ENCODE measurements around the gene PDLIM3.
A peak's percentile ranks its signal among the peaks of the same experiment; 100 is the strongest.

PDLIM3 gene

GRCh38 chr4:185573651-185574199 lies 38.4 kb upstream of the PDLIM3 start:
- Histone ChIP-seq H3K4me3 (ENCODE audit: low read length in 2 of 2) (no peak overlapping the region), H3K23ac (ENCODE audit: low read depth, low read length, poor library complexity) (no peak overlapping the region), H2BK5ac (ENCODE audit: low read length) (peak overlapping the region; percentile 76), H3K36me3 (replicated peaks in 1 of 2; ENCODE audit: control insufficient read depth in 2 of 2, insufficient read depth in 2 of 2, low read length in 2 of 2) (no peaks in the 10 kb centered on the region), H2AK5ac (ENCODE audit: low read depth, low read length) (no peak overlapping the region), H3K18ac (ENCODE audit: low read length) (peak overlapping the region; percentile 90), H2AFZ (ENCODE audit: low read length) (peak overlapping the region; percentile 77), H3K4ac (ENCODE audit: low read length) (no peak overlapping the region), H3K14ac (ENCODE audit: low read length) (no peak overlapping the region), H4K91ac (ENCODE audit: low read depth, low read length, poor library complexity) (no peak overlapping the region), H3K27ac (replicated peaks; ENCODE audit: low read length) (no peak overlapping the region), H2BK15ac (ENCODE audit: low read length) (peak overlapping the region; percentile 32), H4K8ac (ENCODE audit: low read depth, low read length) (no peak overlapping the region), H3K9me3 (replicated peaks in 1 of 2; ENCODE audit: control insufficient read depth in 2 of 2, insufficient read depth in 1 of 2, low read depth in 1 of 2, low read length in 2 of 2) (no peaks in the 10 kb centered on the region), H3K4me2 (ENCODE audit: insufficient read depth, low read length, poor library complexity, severe bottlenecking) (no peak overlapping the region), H3K4me1 (ENCODE audit: control insufficient read depth in 2 of 2, insufficient read depth in 1 of 2, low read depth in 1 of 2, low read length in 2 of 2) (peaks cover 5% of the 10 kb centered on the region in 2 donors), H2BK120ac (ENCODE audit: low read depth, low read length) (no peak overlapping the region), H3K27me3 (ENCODE audit: control insufficient read depth in 3 of 3, insufficient read depth in 3 of 3, low read depth in 1 of 3, low read length in 3 of 3) (no peaks in the 10 kb centered on the region), H3K9ac (ENCODE audit: low read depth, low read length, poor library complexity) (peak overlapping the region; percentile 64), H2BK12ac (ENCODE audit: low read length) (no peak overlapping the region), H3K79me1 (ENCODE audit: low read depth, low read length) (no peaks in the 10 kb centered on the region)
- no peak for DNase-seq (ENCODE audit: low spot score)
- WGBS, 2 donors (ENCODE audit: extremely low coverage in 2 of 2, insufficient read length in 2 of 2, insufficient replicate concordance in 1 of 2) = no CpG with 5 or more reads among the region's 10 CpGs

- no peak overlapping the region for H2BK15ac ChIP-seq (ENCODE audit: low read length)
- DNase-seq (ENCODE audit: low spot score) = no peak
- peak overlapping the region; percentile 57 for H2AFZ ChIP-seq (ENCODE audit: low read length)
- H3K4me3 ChIP-seq (ENCODE audit: low read length in 2 of 2) = no peak overlapping the region
- H3K27ac ChIP-seq (replicated peaks; ENCODE audit: low read length) = no peak overlapping the region
- no peak overlapping the region for H2BK12ac ChIP-seq (ENCODE audit: low read length)
- peaks cover 5 to 11% of the 10 kb centered on the region in 2 donors for H3K4me1 ChIP-seq (ENCODE audit: control insufficient read depth in 2 of 2, insufficient read depth in 1 of 2, low read depth in 1 of 2, low read length in 2 of 2)
- no peaks in the 10 kb centered on the region for H3K27me3 ChIP-seq (ENCODE audit: control insufficient read depth in 3 of 3, insufficient read depth in 3 of 3, low read depth in 1 of 3, low read length in 3 of 3)
- peaks cover 2% of the 10 kb centered on the region in 2 donors for H3K9me3 ChIP-seq (replicated peaks in 1 of 2; ENCODE audit: control insufficient read depth in 2 of 2, insufficient read depth in 1 of 2, low read depth in 1 of 2, low read length in 2 of 2)
- no peaks in the 10 kb centered on the region for H3K36me3 ChIP-seq (replicated peaks in 1 of 2; ENCODE audit: control insufficient read depth in 2 of 2, insufficient read depth in 2 of 2, low read length in 2 of 2)
- H3K4ac ChIP-seq (ENCODE audit: low read length) = no peak overlapping the region
- no peak overlapping the region for H4K8ac ChIP-seq (ENCODE audit: low read depth, low read length)
- no peak overlapping the region for H3K9ac ChIP-seq (ENCODE audit: low read depth, low read length, poor library complexity)
- H2AK5ac ChIP-seq (ENCODE audit: low read depth, low read length) = no peak overlapping the region
- H3K23ac ChIP-seq (ENCODE audit: low read depth, low read length, poor library complexity) = no peak overlapping the region
- no peak overlapping the region for H4K91ac ChIP-seq (ENCODE audit: low read depth, low read length, poor library complexity)
- WGBS, 2 donors (ENCODE audit: extremely low coverage in 2 of 2, insufficient read length in 2 of 2, insufficient replicate concordance in 1 of 2) = no CpG with 5 or more reads among the region's 3 CpGs
- no peak overlapping the region for H2BK120ac ChIP-seq (ENCODE audit: low read depth, low read length)
- H2BK5ac ChIP-seq (ENCODE audit: low read length) = no peak overlapping the region
- no peak overlapping the region for H3K4me2 ChIP-seq (ENCODE audit: insufficient read depth, low read length, poor library complexity, severe bottlenecking)
- no peak overlapping the region for H3K18ac ChIP-seq (ENCODE audit: low read length)
- no peaks in the 10 kb centered on the region for H3K79me1 ChIP-seq (ENCODE audit: low read depth, low read length)
- no peak overlapping the region for H3K14ac ChIP-seq (ENCODE audit: low read length)
These were observed 35.4 kb upstream of the PDLIM3 start for GRCh38 chr4:185570727-185571126.

GRCh38 chr4:185567381-185568376 lies 32.4 kb upstream of the PDLIM3 start:
- H2BK15ac ChIP-seq (ENCODE audit: low read length) = no peak overlapping the region
- peak overlapping the region; percentile 73 for H2AFZ ChIP-seq (ENCODE audit: low read length)
- H3K4me2 ChIP-seq (ENCODE audit: insufficient read depth, low read length, poor library complexity, severe bottlenecking) = no peak overlapping the region
- H3K27me3 ChIP-seq (ENCODE audit: control insufficient read depth in 3 of 3, insufficient read depth in 3 of 3, low read depth in 1 of 3, low read length in 3 of 3) = no peaks in the 10 kb centered on the region
- no peak overlapping the region for H2AK5ac ChIP-seq (ENCODE audit: low read depth, low read length)
- H4K91ac ChIP-seq (ENCODE audit: low read depth, low read length, poor library complexity) = no peak overlapping the region
- WGBS, 2 donors (ENCODE audit: extremely low coverage in 2 of 2, insufficient read length in 2 of 2, insufficient replicate concordance in 1 of 2) = no CpG with 5 or more reads among the region's 21 CpGs
- H3K4me1 ChIP-seq (ENCODE audit: control insufficient read depth in 2 of 2, insufficient read depth in 1 of 2, low read depth in 1 of 2, low read length in 2 of 2) = peaks cover 1 to 6% of the 10 kb centered on the region in 2 donors
- no peak overlapping the region for H2BK5ac ChIP-seq (ENCODE audit: low read length)
- H3K79me1 ChIP-seq (ENCODE audit: low read depth, low read length) = no peaks in the 10 kb centered on the region
- H4K8ac ChIP-seq (ENCODE audit: low read depth, low read length) = no peak overlapping the region
- no peak overlapping the region for H3K4me3 ChIP-seq (ENCODE audit: low read length in 2 of 2)
- DNase-seq (ENCODE audit: low spot score) = no peak
- no peak overlapping the region for H3K14ac ChIP-seq (ENCODE audit: low read length)
- H2BK120ac ChIP-seq (ENCODE audit: low read depth, low read length) = no peak overlapping the region
- no peak overlapping the region for H3K9ac ChIP-seq (ENCODE audit: low read depth, low read length, poor library complexity)
- no peak overlapping the region for H3K27ac ChIP-seq (replicated peaks; ENCODE audit: low read length)
- H3K4ac ChIP-seq (ENCODE audit: low read length) = no peak overlapping the region
- no peak overlapping the region for H3K18ac ChIP-seq (ENCODE audit: low read length)
- H3K36me3 ChIP-seq (replicated peaks in 1 of 2; ENCODE audit: control insufficient read depth in 2 of 2, insufficient read depth in 2 of 2, low read length in 2 of 2) = no peaks in the 10 kb centered on the region
- H2BK12ac ChIP-seq (ENCODE audit: low read length) = no peak overlapping the region
- H3K23ac ChIP-seq (ENCODE audit: low read depth, low read length, poor library complexity) = no peak overlapping the region
- peaks cover 5 to 6% of the 10 kb centered on the region in 2 donors for H3K9me3 ChIP-seq (replicated peaks in 1 of 2; ENCODE audit: control insufficient read depth in 2 of 2, insufficient read depth in 1 of 2, low read depth in 1 of 2, low read length in 2 of 2)

GRCh38 chr4:185566972-185567371 lies 31.7 kb upstream of the PDLIM3 start:
- no peak overlapping the region for H3K18ac ChIP-seq (ENCODE audit: low read length)
- H3K9me3 ChIP-seq (replicated peaks in 1 of 2; ENCODE audit: control insufficient read depth in 2 of 2, insufficient read depth in 1 of 2, low read depth in 1 of 2, low read length in 2 of 2) = peaks cover 5 to 6% of the 10 kb centered on the region in 2 donors
- H3K14ac ChIP-seq (ENCODE audit: low read length) = no peak overlapping the region
- H3K23ac ChIP-seq (ENCODE audit: low read depth, low read length, poor library complexity) = no peak overlapping the region
- no peak overlapping the region for H2AFZ ChIP-seq (ENCODE audit: low read length)
- no peaks in the 10 kb centered on the region for H3K79me1 ChIP-seq (ENCODE audit: low read depth, low read length)
- no peak overlapping the region for H3K4me2 ChIP-seq (ENCODE audit: insufficient read depth, low read length, poor library complexity, severe bottlenecking)
- H4K91ac ChIP-seq (ENCODE audit: low read depth, low read length, poor library complexity) = no peak overlapping the region
- no peak overlapping the region for H3K4ac ChIP-seq (ENCODE audit: low read length)
- no peak overlapping the region for H2BK5ac ChIP-seq (ENCODE audit: low read length)
- H2AK5ac ChIP-seq (ENCODE audit: low read depth, low read length) = no peak overlapping the region
- no CpG with 5 or more reads among the region's 1 CpG for WGBS, 2 donors (ENCODE audit: extremely low coverage in 2 of 2, insufficient read length in 2 of 2, insufficient replicate concordance in 1 of 2)
- H3K9ac ChIP-seq (ENCODE audit: low read depth, low read length, poor library complexity) = no peak overlapping the region
- H3K36me3 ChIP-seq (replicated peaks in 1 of 2; ENCODE audit: control insufficient read depth in 2 of 2, insufficient read depth in 2 of 2, low read length in 2 of 2) = no peaks in the 10 kb centered on the region
- no peak overlapping the region for H2BK12ac ChIP-seq (ENCODE audit: low read length)
- H3K27me3 ChIP-seq (ENCODE audit: control insufficient read depth in 3 of 3, insufficient read depth in 3 of 3, low read depth in 1 of 3, low read length in 3 of 3) = no peaks in the 10 kb centered on the region
- no peak overlapping the region for H4K8ac ChIP-seq (ENCODE audit: low read depth, low read length)
- H2BK15ac ChIP-seq (ENCODE audit: low read length) = no peak overlapping the region
- H3K27ac ChIP-seq (replicated peaks; ENCODE audit: low read length) = no peak overlapping the region
- peaks cover 1 to 6% of the 10 kb centered on the region in 2 donors for H3K4me1 ChIP-seq (ENCODE audit: control insufficient read depth in 2 of 2, insufficient read depth in 1 of 2, low read depth in 1 of 2, low read length in 2 of 2)
- DNase-seq (ENCODE audit: low spot score) = no peak
- no peak overlapping the region for H2BK120ac ChIP-seq (ENCODE audit: low read depth, low read length)
- no peak overlapping the region for H3K4me3 ChIP-seq (ENCODE audit: low read length in 2 of 2)
